HK-2 (cell line): ENCODE data around the gene ARHGAP15.

Source experiments
- DNase-seq: peaks from one replicate; pipeline ENCODE4 v3.0.0-alpha.2; 2018; ENCODE audit not compliant: unreplicated experiment

ARHGAP15 gene

DNA sequence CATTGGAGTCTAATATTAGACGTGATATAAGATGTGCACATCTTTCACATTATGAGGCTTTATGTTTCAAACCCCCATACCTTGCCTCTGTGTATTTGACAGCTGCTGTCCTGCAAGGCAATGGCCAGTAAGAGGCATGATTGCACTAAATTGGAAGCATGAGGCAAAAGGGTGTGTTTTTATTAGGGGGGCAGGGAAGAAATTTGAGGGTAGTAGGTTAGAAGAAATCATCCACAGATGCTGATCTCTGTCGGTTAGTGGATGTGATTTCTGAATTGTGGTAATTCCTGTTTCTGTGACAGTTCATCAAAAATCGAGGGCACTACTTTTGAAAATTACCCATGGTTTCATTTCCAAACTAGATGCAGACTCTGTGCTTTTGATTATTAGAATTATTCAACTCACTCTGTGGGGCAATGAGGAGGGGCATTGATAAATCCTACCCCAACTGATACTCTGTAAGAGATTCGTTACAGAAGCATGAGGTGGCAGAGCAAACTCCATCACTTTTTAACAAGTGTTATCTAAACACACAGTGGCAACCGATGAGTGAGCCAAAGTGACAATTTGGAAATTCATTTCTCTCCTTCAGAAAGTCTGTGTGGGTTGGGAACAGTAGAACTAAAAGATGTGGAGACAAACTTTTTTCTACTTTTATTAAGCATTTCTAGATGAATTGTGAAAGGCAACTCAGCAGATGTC lies 453.0 kb downstream of the ARHGAP15 start:
- no peak for DNase-seq

DNA sequence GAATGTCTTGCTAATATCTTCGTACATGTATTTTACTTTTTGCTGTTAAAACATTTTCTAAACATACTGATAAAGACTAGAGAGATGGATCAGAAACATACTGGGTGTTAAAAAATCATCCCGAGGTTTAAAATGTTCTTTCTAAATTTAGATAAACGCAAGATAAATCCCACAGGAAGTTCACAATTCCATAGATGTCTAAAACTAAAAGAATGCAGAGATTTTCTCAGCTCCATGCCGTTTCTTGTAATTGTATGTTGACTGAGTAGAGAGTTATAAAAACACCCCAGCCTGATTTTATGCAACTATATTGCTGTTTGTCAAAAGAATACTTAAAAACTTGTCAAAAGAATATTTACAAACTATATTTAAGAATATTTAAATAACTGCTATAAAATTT lies 455.7 kb downstream of the ARHGAP15 start:
- DNase-seq = no peak

DNA sequence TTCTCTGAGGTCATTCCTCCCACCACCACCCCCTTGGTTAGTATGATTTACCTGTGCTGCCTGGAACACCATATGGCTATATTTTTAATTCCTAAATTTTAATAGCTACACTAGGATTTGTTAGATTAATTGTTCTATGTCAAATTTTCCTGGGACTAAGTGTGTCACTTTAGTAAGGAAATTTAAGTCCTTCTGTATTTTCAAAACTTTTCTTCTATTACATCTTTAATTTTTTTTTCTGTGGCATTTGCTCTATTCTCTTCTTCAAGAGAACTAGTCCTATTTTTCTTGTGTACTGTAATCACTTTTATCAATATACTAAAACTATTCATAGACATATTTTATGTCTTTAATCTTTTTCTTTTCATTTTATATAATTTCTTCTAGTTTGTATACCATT lies 456.9 kb downstream of the ARHGAP15 start:
- DNase-seq = no peak

DNA sequence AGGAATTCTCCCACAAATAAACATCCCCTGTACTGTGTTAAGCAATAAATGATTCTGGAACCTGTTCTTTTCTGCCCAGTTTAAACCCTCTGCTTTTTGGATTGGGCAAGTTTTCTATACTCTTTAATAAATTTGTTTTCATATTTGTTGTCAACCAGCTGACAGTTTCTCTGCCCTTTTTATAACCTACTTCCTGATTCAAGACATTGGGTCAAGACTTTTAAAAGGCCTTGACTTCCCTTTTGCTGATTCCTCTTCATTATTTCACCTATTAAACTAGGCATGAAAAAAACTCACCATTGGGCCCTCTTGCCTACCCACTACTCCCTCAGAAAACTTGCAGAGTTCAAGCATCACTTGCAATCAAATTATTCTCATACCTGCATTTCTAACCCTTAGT lies 459.5 kb downstream of the ARHGAP15 start:
- DNase-seq = no peak

DNA sequence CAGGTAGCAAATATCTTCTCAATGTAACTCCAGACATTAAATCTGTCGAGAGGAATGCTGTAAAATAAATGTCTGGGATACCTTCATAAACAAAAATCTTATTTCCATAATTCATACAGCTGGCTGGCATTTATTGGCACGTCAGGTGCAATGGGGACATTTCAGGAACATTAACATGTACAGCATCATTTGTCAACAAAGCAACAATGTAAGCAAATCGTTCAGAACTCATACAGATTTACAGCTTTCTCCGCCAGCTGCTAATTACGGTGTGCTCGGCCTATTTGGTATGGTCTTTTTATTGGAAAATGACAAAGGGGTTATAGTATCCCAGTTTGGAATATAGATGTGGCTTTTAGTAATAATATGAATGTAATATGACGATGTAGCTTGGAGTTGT lies 464.9 kb downstream of the ARHGAP15 start:
- DNase-seq = no peak

DNA sequence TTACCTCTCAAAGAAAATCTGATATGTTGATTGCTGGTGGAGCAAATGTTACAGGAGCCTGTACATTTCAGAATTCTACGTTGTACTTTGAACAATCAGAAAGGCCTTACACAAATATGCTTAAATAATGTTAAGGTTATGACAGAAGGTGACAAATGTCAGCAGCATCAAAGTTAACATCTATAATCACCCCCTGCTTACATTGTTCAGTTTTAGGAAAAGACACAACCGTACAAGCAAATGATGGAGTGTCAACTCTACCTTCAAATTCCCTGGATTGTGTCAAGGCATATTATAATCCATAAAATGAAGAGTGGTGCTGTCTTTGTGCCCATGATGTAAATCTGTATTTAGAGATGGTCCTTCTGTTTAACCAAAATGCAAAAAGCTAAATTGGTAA lies 465.5 kb downstream of the ARHGAP15 start:
- DNase-seq = no peak

DNA sequence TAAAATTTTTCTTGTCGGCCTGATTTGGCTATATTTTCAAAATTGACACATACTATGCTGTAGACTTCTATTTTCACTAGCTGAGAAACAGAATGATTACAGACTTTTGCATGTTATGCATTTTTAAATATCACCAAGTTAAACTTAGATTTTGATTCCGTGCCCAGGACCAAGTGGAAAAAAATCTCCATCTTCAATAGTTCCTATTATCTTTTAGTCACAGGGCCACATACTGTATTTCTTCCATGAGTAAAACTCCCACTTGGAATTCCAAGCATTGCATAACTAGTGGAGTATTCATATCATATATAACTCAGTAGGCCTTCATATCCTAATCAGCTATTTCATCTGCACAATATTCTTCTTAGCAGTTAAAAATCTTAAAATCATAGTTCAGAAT lies 470.9 kb downstream of the ARHGAP15 start:
- no peak for DNase-seq

DNA sequence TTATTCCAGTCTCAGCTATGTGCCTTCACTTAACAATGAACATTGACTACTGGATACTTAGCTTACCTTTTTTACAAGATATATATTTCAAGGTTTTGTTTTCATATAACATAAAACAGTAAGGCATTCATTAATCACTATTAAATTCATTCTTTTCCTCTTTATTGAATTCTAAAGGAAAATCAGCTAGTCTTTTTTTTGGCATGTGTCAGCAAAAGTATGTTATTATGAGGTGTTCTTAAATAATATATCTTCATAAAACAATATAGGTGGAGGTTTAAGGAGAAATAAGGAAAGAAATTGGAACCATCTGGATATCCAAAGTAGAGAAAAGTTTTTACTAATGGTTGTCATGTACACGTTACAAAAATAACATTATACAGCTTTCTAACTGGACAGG lies 472.6 kb downstream of the ARHGAP15 start:
- DNase-seq = no peak

DNA sequence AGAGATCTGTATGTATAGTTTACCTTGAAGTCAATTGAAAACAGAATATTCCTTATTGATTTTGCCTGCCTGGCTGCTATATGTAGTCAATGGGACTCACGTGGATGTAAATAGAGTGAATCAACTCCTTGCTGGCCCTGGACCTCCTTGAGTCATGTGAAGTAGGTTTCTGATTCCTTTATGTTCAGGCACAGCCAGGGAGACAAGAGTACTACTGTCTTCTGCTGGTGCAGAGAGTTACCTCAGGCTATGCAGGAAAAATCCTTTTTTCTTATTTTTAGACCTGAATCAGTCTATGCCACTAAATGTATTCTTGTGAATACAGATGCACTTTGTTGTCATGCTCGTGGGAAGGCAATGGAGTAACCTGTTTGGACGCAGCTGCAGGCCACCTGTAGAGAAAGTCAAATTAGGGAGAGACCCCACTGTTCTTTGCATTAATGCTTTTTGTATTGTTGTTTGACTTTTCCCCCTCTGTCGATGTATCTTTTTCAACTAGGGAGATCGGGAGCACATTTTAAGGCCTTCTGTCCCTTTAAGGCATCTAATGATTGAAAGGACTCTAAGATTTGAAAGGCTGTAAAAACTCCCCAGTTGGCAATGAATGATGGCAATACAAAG lies 473.9 kb downstream of the ARHGAP15 start:
- no peak for DNase-seq

DNA sequence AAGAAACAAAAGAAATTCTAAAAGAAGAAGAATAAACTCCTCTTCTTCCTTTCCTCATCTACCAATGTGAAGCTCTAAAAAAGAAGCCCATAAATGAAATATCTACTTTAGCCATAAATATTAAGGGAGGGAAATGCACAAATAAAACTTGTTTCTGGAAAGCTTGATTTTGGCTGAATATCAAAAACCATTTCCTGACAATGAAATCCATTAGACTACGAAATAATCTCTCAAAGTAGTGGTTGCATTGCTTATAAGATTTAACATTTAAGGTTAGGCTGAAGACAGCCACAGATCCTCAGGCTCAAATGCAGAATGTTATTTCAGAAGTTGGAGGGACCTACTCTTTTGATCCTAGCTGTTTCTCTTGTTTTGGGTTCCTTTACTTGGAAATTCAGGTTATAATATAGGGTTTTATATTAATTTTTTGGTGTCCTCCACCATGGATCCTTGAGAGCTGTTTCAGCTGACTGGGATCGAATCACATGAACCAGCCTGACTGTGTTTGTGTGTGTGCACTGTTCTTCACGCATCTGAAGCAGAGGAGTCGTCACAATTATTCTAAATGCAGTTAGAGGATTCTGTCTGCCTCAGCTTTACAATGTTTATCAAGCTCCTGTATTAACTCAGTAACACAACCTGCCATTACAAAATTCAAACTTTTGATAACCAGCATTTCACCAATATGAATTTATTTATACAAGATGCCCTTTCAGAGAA lies 474.8 kb downstream of the ARHGAP15 start:
- DNase-seq = no peak

DNA sequence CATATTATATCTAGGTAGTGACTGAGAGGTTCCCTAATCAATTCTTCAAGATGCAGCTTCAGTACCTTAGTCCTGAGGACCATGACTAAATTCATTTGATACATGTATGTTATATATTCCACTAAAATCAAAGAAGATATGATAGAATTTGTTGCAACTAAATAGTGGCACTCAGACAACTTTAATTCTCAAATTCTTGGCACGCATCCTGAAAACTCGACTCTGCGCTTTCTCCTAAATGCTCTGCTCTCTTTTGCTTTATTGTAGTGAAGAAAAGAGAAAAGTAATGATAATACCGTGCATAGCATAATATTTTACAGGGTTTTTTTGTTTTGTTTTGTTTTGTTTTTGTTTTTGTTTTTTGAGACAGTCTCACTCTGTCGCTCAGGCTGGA lies 475.3 kb downstream of the ARHGAP15 start:
- no peak for DNase-seq

DNA sequence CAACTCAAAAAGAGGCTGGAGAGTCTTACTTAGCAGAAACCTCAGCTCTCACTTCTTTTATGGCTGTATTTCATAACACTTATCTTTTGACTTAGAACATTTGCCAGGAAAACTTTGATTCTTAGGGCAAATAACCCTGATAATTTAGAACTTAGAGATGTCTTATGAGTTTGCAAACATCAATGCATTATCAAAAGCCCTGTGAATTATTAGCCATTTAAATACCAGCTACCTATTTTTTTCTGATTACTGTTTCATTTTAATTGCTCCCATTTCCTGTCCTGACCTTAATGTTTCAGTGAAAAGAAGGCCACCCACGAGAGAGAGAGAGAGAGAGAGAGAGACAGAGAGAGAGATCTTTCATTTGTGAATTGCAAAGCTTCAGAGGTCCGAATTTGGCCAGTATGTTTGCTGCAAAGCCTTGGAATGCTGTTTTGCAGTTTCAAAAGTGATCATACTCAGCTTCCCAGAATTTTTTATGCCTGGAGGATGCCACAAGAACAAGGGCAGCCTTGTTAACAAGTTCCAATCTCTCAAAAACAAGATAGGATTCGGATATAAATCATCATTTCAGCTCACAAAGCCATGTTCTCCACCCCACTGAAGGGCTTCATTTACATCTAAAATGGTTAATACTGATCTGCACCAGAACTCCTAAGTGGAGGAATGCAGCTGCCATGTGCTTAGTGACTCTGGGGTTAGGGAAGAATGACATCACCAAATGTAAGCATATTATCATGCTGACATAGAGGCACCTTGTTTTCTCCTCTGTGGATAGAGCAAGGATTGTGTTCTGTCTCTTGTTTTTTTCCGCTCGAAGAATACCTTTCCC lies 478.2 kb downstream of the ARHGAP15 start:
- DNase-seq = no peak

DNA sequence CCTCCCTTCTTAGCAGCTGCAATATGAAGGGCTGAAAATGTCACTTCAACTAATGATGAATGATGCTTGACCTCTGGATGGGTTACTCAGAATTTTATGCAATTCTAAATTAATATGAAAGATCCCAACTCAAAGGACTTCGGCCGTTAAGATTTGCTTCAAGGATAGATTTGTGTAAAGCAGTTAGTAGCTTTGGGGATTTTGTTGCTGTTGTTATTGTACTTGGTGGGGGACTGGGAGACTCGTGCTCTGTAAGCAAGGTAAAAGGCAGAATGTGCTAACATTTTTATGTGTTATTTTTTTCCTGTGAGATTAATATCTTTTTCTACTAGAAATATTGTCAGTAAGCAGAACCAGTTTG lies 478.8 kb downstream of the ARHGAP15 start:
- DNase-seq = no peak

DNA sequence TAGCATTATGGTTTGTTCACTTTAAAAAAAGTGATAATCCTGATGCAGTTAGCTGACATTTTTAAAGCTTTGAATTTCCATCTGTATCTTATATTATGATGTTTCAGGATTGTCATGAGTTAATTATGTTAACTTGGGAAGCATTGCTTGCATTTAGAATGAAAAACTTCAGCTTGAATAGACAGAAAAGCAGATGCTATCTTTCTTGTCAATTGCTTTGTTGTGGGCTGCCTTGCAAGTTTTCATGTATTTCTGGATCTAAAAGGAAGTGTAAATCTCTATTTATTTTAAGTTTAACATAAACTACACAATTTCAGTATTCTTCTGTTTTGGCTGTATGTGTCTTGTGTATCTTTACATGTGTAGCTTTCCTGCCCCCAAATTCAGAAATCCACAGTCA lies 479.5 kb downstream of the ARHGAP15 start:
- no peak for DNase-seq

DNA sequence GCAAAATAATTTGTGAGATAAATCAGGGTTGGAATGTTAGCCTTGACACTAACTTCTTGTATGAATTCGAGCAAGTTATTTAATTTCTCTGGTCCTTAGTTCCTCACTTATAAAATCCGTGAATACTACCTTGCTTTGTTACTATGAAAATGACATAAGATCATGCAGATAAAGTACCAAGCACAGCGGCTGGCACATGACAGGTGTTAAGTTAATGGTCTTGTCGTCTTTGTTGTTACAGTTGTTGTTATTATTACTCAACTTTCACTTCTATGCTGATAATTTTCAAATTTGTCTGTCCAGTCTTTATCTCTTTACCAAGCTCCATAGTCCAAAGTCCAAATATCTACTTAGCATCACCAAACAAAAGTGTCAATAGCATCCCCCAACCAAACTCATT lies 482.1 kb downstream of the ARHGAP15 start:
- no peak for DNase-seq

DNA sequence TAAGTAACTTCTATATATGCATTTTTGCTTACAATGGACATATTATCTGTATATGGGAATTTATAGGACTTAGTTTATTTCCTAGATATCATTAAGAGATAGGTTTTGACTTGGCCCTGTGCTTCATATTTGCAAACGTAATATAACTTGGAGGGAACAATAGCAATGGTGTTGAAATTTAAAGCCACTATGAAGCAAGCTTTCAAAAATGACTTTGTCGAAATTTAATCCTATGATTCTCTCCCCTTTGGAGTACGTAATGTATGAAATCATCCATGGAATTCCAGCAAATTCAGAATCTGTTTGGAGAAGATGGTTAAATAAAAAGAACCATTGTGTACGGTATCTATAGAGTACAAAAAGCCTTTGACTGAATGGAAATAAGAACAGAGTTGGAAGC lies 486.3 kb downstream of the ARHGAP15 start:
- DNase-seq = no peak

DNA sequence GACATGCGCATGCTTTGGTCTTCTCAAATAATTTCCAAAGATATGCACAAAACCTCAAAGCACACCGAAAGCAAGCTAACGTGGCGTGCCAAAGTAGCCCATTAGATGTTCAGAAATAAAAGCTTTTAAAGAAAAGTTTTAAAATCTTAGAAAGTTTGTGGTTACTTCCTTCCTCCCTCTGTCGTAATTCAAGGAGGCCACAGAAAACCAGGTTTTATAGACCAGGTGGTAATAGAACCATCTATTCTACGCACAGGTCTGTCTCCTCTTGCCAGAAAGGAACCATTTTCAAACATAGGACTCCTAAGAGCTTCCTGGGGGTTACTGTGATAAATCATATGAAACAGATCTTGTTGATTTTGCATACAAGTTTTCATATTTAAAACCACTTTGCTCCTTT lies 487.2 kb downstream of the ARHGAP15 start:
- no peak for DNase-seq

DNA sequence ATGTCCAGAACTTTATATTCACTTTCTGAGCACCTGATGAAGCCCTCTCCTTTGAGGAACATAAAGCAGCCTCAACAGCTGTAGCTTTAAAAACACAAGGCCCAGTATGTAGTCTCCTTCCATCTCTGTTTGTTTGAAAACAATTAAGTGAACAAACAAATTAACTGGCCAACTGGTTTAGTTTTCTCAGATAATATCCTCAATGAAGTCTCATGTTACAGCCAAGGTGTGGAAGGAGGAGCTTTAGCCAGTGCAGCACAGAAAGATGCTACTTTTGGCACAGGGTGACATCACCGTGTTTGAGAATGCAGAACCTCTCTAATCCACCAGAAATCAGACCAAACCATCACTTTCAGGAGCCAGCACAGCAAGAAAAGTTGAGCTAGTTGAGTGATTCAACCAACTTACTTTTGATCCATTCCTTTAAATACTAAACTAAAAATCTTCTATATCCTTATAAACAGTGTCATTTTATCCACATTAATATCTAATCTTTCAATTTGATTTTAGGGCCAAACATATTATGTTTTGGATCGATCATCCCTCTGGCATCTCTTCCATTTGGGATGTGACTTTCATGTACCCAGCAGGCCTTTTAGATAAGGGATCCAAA lies 488.7 kb downstream of the ARHGAP15 start:
- DNase-seq = no peak

DNA sequence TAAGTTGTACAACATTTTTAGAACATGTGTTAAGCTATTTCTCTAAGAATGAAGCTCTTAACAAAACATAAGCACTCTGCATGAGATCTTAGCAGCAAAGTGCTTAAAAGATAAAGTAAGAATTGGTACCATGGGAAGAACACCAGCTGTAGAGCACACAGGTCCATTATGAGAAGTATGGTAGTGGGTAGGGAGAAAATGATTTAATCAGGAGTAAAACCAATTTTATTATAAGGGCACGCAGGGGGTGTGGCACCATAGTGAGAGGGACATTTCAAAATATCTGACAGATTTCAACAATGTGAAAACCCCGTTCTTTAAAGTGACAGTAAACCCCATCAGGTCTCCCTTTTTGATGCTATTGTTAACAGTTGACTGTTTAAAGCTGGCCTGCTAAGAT lies 492.9 kb downstream of the ARHGAP15 start:
- DNase-seq = no peak

DNA sequence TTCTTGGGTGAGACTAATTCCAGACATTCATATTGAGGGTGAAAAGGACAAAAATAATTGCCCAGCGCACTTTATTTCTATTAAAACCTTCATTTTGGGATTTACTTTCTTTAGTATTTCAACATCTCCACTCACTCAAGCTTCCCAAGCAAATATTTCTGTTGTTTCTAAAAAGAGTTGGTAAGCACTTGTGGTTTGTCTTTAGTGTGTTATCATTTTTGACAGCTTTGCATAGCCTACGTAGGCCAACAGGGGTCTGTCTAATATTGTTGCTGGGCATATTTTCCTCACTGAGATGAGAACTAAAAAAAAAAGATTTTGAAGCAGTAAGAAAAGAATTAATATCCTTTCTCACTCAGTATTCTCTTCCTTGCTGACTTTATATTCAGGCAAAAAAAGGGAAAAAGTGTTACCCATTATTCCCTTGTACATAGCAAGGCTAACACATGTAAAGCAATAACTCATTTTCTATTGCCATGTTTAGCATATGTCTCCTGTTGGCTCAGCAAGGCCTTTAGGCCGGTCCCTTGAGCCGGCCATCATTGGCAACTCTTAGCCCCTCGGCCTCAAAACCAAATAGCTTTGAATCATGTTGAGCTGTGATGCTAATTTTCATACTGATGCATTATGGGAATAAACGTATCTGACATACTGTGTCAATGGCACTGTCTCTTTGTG lies 494.2 kb downstream of the ARHGAP15 start:
- DNase-seq = no peak

DNA sequence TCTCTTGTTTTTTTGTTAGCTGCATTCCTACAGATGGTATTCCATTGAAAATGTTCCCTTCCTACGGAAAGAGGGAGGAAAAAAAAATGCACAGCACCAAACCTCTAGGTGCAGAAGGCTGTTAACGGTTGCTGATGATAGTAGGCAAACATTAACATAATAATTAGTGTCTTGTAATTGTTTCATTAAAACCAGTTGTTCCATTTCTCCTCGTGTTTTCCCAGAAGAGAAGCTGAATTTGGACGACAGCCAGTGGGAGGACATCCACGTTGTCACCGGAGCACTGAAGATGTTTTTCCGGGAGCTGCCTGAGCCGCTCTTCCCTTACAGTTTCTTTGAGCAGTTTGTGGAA lies 494.7 kb downstream of the ARHGAP15 start:
- DNase-seq = no peak

DNA sequence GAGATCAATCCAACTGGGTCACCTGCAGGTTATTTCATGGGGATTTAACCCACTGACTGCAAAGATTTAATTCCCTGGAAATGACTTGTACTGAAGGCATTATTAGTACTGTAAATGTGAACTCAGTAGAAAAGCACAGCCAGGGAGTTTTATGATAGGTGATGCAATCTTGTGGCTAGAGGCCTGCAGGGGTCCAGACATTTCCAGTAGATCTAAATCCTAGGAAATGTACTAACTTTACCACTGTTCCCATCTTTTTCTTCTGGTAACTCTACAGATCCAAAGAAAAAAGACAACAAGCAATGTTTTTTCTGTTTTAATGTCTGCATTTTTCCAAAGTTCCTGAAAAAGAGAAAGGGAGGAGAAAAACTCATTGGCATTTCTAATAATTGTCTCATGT lies 500.1 kb downstream of the ARHGAP15 start:
- DNase-seq = no peak
